CD14-positive monocyte (primary cell): ENCODE data around the gene ZNF385C. TPM values are rescaled to one million over a fixed set of nuclear protein-coding genes. Genes with fewer than 3 reads are reported as not detected.
A peak's percentile ranks its signal among the peaks of the same experiment; 100 is the strongest.

Experiments used
- DNase-seq, 3 donors: peaks; one replicate each; pipeline ENCODE4 v3.0.0-alpha.2; 2011 to 2022
- H2AFZ ChIP-seq: 2 replicates; pipeline ENCODE4 v1.6.0; 2012; ENCODE audit warnings: mild to moderate bottlenecking, low read depth, low read length, inconsistent platforms; ENCODE audit not compliant: insufficient read depth, poor library complexity, severe bottlenecking
- H3K27ac ChIP-seq, 2 donors: 1 replicate in 1 of 2; 2 replicates in 1 of 2; pipeline ENCODE4 v1.5.1; 2012 to 2013; ENCODE audit warnings: low read length in 2 of 2, control low read depth in 1 of 2, inconsistent platforms in 1 of 2, low read depth in 1 of 2, mild to moderate bottlenecking in 1 of 2
- H3K27me3 ChIP-seq, 2 donors: one replicate each; pipeline versions ENCODE4 v1.6.0 to v1.6.1; 2011 to 2013; ENCODE audit warnings: low read length in 2 of 2; ENCODE audit not compliant: control insufficient read depth in 2 of 2, insufficient read depth in 2 of 2
- H3K36me3 ChIP-seq, 2 donors: replicated peaks in 1 of 2; 1 replicate in 1 of 2; 2 replicates in 1 of 2; pipeline versions ENCODE4 v1.5.1 to v1.6.1; 2012 to 2013; ENCODE audit warnings: low read length in 2 of 2, control low read depth in 1 of 2, inconsistent platforms in 1 of 2, mild to moderate bottlenecking in 1 of 2; ENCODE audit not compliant: insufficient read depth in 2 of 2, control insufficient read depth in 1 of 2
- H3K4me1 ChIP-seq, 2 donors: 1 replicate in 1 of 2; 2 replicates in 1 of 2; pipeline versions ENCODE4 v1.5.1 to v1.6.1; 2012 to 2013; ENCODE audit warnings: low read length in 2 of 2, control low read depth in 1 of 2, inconsistent platforms in 1 of 2, mild to moderate bottlenecking in 1 of 2, moderate library complexity in 1 of 2; ENCODE audit not compliant: insufficient read depth in 2 of 2, control insufficient read depth in 1 of 2
- H3K4me2 ChIP-seq: replicated peaks from 2 replicates; pipeline ENCODE3; 2012; ENCODE audit warnings: low read length, moderate library complexity, mild to moderate bottlenecking; ENCODE audit not compliant: poor library complexity, severe bottlenecking; ENCODE audit errors: extremely low read depth
- H3K4me3 ChIP-seq, 3 experiments: fragments of 200-600 bp in 1 of 3; sonication (generic) in 1 of 3; replicated peaks in 1 of 3; 1 replicate in 2 of 3; 2 replicates in 1 of 3; pipeline ENCODE4 v1.5.1; 2011 to 2013; ENCODE audit warnings: low read length in 3 of 3, mild to moderate bottlenecking in 3 of 3, control low read depth in 2 of 3, low read depth in 2 of 3, inconsistent platforms in 1 of 3, moderate library complexity in 1 of 3
- H3K79me2 ChIP-seq: 2 replicates; pipeline ENCODE4 v1.6.0; 2012; ENCODE audit warnings: mild to moderate bottlenecking, control low read depth, inconsistent platforms, low read length, moderate library complexity; ENCODE audit not compliant: insufficient read depth
- H3K9ac ChIP-seq: 2 replicates; pipeline ENCODE4 v1.6.0; 2017; ENCODE audit warnings: low read length, mild to moderate bottlenecking; ENCODE audit not compliant: insufficient read depth, poor library complexity, severe bottlenecking
- H3K9me3 ChIP-seq, 2 donors: replicated peaks in 1 of 2; 1 replicate in 1 of 2; 2 replicates in 1 of 2; pipeline versions ENCODE4 v1.5.1 to v1.6.1; 2012 to 2013; ENCODE audit warnings: low read length in 2 of 2, control low read depth in 1 of 2; ENCODE audit not compliant: control insufficient read depth in 1 of 2, insufficient read depth in 1 of 2
- H4K20me1 ChIP-seq: 2 replicates; pipeline ENCODE4 v1.6.0; 2012; ENCODE audit warnings: mild to moderate bottlenecking, low read length, control low read depth, moderate library complexity; ENCODE audit not compliant: insufficient read depth
- H3K27ac Mint-ChIP-seq, 7 donors: one replicate each; pipeline ENCODE4 v1.8.0; 2020; ENCODE audit warnings: mild to moderate bottlenecking in 7 of 7, mixed read lengths in 7 of 7, moderate library complexity in 6 of 7, inconsistent platforms in 2 of 7
- H3K27me3 Mint-ChIP-seq, 3 donors: one replicate each; pipeline ENCODE4 v1.8.0; 2021 to 2022; ENCODE audit warnings: low read depth in 3 of 3, mild to moderate bottlenecking in 3 of 3, mixed read lengths in 3 of 3, moderate library complexity in 3 of 3, inconsistent platforms in 1 of 3
- H3K36me3 Mint-ChIP-seq, 2 donors: one replicate each; pipeline ENCODE4 v1.8.0; 2020; ENCODE audit warnings: mixed read lengths in 2 of 2, inconsistent platforms in 1 of 2, mild to moderate bottlenecking in 1 of 2
- H3K4me1 Mint-ChIP-seq: one replicate; pipeline ENCODE4 v1.8.0; 2020; ENCODE audit warnings: mild to moderate bottlenecking, mixed read lengths
- H3K4me3 Mint-ChIP-seq, 2 donors: one replicate each; pipeline ENCODE4 v1.8.0; 2020; ENCODE audit warnings: mild to moderate bottlenecking in 2 of 2, mixed read lengths in 2 of 2, moderate library complexity in 1 of 2
- H3K9me3 Mint-ChIP-seq, 7 donors: one replicate each; pipeline ENCODE4 v1.8.0; 2020 to 2022; ENCODE audit warnings: mixed read lengths in 7 of 7, mild to moderate bottlenecking in 6 of 7, moderate library complexity in 6 of 7, inconsistent platforms in 2 of 7
- WGBS: methylation state at CpG from one replicate; pipeline ENCODE4 v1.1.5; 2013; ENCODE audit warnings: missing lambda C conversion rate; ENCODE audit not compliant: insufficient coverage; 5-methylcytosine and 5-hydroxymethylcytosine counted together
- intact Hi-C, 2 donors: fragments of 100-400 bp; cut with micrococcal nuclease; formaldehyde crosslinking; loops; one replicate each; pipeline versions ENCODE4 v1.15.0 to v1.15.1; 2023
- polyA plus RNA-seq, 3 donors: library from polyadenylated mRNA; depleted of rRNA in 1 of 3; unstranded in 2 of 3; stranded (reverse) in 1 of 3; fragments of 300-500 nt in 2 of 3; fragments of >200 nt in 1 of 3; fragmentation: Illumina TruSeq in 2 of 3; gene quantifications; 1 replicate in 2 of 3; 2 replicates in 1 of 3; pipeline ENCODE4 v1.2.3, GENCODE V29; 2012 to 2021
- TF ChIP-seq, protein P1 (sequence below): fragments of 200-600 bp; IDR thresholded peaks from one replicate; pipeline ENCODE4 v1.8.0; 2022; ENCODE audit warnings: antibody characterized with exemption, mild to moderate bottlenecking

Gene ZNF385C
- polyA plus RNA-seq, 3 donors: 0.09 to 0.55 TPM; not detected in 1

DNA sequence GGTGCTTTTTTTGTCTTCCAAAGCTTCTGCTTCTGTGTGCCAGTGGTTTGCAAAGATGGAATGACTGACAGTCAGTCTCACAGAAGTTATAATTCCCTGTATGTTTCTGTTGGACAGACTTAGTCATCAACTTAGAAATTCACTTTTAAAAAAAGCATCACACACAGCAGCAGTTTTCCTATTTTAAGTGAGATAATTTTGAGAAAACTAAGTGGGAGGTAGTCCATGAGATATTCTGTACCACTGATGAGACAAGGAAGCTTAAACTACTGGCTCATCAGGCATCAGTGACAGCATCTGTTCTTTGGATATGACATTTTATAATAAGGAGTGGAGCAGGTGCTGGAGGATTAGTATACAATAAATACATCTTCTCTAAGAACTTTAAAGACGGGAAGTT, 111.6 kb downstream of the ZNF385C start:
- H3K4me2 ChIP-seq: no peak overlapping the region
- H3K9me3 ChIP-seq: no peaks in the 10 kb centered on the region
- H3K36me3 Mint-ChIP-seq: peaks cover 92 to 100% of the 10 kb centered on the region in 2 donors
- WGBS: no CpG with 5 or more reads among the region's 1 CpG
- no peaks in the 10 kb centered on the region for H3K4me1 Mint-ChIP-seq
- H2AFZ ChIP-seq: no peak overlapping the region
- no peak overlapping the region for H3K4me3 Mint-ChIP-seq
- peaks cover 95 to 100% of the 10 kb centered on the region in 2 donors for H3K36me3 ChIP-seq
- no peak for DNase-seq
- peaks cover 60% of the 10 kb centered on the region for H4K20me1 ChIP-seq
- no peak overlapping the region for H3K4me3 ChIP-seq
- H3K27me3 ChIP-seq: no peaks in the 10 kb centered on the region
- H3K27me3 Mint-ChIP-seq: peaks cover 0 to 1% (median 0%) of the 10 kb centered on the region in 3 donors
- intact Hi-C loops: no loop called here
- no peaks in the 10 kb centered on the region for H3K4me1 ChIP-seq
- peaks cover 7% of the 10 kb centered on the region for H3K79me2 ChIP-seq
- H3K9ac ChIP-seq: no peak overlapping the region
- H3K9me3 Mint-ChIP-seq: peaks cover 0 to 2% (median 0%) of the 10 kb centered on the region in 7 donors
- peak overlapping the region in 1 of 2 donors; percentile 11 for H3K27ac ChIP-seq
- H3K27ac Mint-ChIP-seq: no peak overlapping the region
- TF ChIP-seq, protein P1, sequence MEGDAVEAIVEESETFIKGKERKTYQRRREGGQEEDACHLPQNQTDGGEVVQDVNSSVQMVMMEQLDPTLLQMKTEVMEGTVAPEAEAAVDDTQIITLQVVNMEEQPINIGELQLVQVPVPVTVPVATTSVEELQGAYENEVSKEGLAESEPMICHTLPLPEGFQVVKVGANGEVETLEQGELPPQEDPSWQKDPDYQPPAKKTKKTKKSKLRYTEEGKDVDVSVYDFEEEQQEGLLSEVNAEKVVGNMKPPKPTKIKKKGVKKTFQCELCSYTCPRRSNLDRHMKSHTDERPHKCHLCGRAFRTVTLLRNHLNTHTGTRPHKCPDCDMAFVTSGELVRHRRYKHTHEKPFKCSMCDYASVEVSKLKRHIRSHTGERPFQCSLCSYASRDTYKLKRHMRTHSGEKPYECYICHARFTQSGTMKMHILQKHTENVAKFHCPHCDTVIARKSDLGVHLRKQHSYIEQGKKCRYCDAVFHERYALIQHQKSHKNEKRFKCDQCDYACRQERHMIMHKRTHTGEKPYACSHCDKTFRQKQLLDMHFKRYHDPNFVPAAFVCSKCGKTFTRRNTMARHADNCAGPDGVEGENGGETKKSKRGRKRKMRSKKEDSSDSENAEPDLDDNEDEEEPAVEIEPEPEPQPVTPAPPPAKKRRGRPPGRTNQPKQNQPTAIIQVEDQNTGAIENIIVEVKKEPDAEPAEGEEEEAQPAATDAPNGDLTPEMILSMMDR: no peak

DNA sequence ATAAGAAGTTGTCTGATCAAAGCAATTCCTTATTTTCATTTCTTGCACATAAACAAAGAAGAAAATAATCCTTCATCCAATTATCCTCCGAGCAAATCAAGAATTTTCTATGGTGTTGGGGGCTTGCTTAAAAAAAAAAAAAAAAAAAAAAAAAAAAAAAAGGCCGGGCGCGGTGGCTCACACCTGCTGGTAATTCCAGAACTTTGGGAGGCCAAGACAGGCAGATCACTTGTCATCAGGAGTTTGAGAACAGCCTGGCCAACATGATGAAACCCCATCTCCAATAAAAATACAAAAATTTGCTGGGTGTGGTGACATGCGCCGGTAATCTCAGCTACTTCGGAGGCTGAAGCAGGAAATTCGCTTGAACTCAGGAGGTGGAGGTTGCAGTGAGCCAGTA, 112.4 kb downstream of the ZNF385C start:
- no peaks in the 10 kb centered on the region for H3K27me3 ChIP-seq
- H3K36me3 ChIP-seq: peaks cover 95 to 100% of the 10 kb centered on the region in 2 donors
- no peak overlapping the region for H3K27ac ChIP-seq
- 93% methylated on average over 3 of the region's 8 CpGs for WGBS
- no peaks in the 10 kb centered on the region for H3K9me3 ChIP-seq
- Mint-ChIP-seq H3K4me3 (no peak overlapping the region), H3K36me3 (peaks cover 87 to 100% of the 10 kb centered on the region in 2 donors), H3K4me1 (no peaks in the 10 kb centered on the region), H3K27me3 (peaks cover 0 to 1% (median 0%) of the 10 kb centered on the region in 3 donors), H3K27ac (no peak overlapping the region), H3K9me3 (peaks cover 0 to 2% (median 0%) of the 10 kb centered on the region in 7 donors)
- H3K79me2 ChIP-seq: peaks cover 1% of the 10 kb centered on the region
- no peak overlapping the region for H2AFZ ChIP-seq
- H3K4me3 ChIP-seq: no peak overlapping the region
- no peaks in the 10 kb centered on the region for H3K4me1 ChIP-seq
- DNase-seq: no peak
- peaks cover 54% of the 10 kb centered on the region for H4K20me1 ChIP-seq
- H3K9ac ChIP-seq: no peak overlapping the region
- intact Hi-C loops: no loop called here
- no peak overlapping the region for H3K4me2 ChIP-seq
- TF ChIP-seq, protein P1: no peak
